ENCODE results near the gene HIRA. TPM values are rescaled to one million over a fixed set of nuclear protein-coding genes. Genes with fewer than 3 reads are reported as not detected.

The HIRA gene
- total RNA-seq, 1 experiment from 2014 or later, result 51.0 TPM

- ChIA-PET CTCF (no interaction called here), POLR2A (no interaction called here)
- no peaks in the 10 kb centered on the region for H3K9me3 Mint-ChIP-seq
- no peaks in the 10 kb centered on the region for H3K27me3 Mint-ChIP-seq (ENCODE audit: low read depth)
- no peak for TF ChIP-seq TEAD1 (CRISPR knock-in tag; IDR thresholded peaks at IDR 0.05)
- no peak for TF ChIP-seq RORB (CRISPR knock-in tag; IDR thresholded peaks at IDR 0.05)
- TF ChIP-seq ERG (CRISPR knock-in tag; IDR thresholded peaks at IDR 0.05), result no peak
- TF ChIP-seq ZNF317 (CRISPR knock-in tag; IDR thresholded peaks at IDR 0.05; ENCODE audit: borderline replicate concordance, low read depth), result no peak
- TF ChIP-seq CTCF (IDR thresholded peaks at IDR 0.05), result no peak
- no peak for TF ChIP-seq CREB1 (CRISPR knock-in tag; IDR thresholded peaks at IDR 0.05)
- TF ChIP-seq CDX4 (CRISPR knock-in tag; IDR thresholded peaks at IDR 0.05; ENCODE audit: borderline replicate concordance), result no peak
- no peak for TF ChIP-seq E2F4 (CRISPR knock-in tag; IDR thresholded peaks at IDR 0.05; ENCODE audit: borderline replicate concordance, low read depth)
- TF ChIP-seq SP1 (CRISPR knock-in tag; conservative IDR thresholded peaks at IDR 0.05), result no peak
- no peak for TF ChIP-seq IRF2 (CRISPR knock-in tag; IDR thresholded peaks at IDR 0.05; ENCODE audit: borderline replicate concordance, low read depth)
- no peak for TF ChIP-seq ARID4B (CRISPR knock-in tag; IDR thresholded peaks at IDR 0.05; ENCODE audit: borderline replicate concordance)
- no peak for TF ChIP-seq MAX (CRISPR knock-in tag; IDR thresholded peaks at IDR 0.05)
- TF ChIP-seq ZNF512 (CRISPR knock-in tag; IDR thresholded peaks at IDR 0.05; ENCODE audit: borderline replicate concordance), result no peak
- TF ChIP-seq MLX (CRISPR knock-in tag; IDR thresholded peaks at IDR 0.05), result no peak
- TF ChIP-seq STAT6 (CRISPR knock-in tag; conservative IDR thresholded peaks at IDR 0.05; ENCODE audit: low read depth), result no peak
- no peak for ATAC-seq
- H3K4me1 Mint-ChIP-seq, result peaks cover 19% of the 10 kb centered on the region
- H3K27ac Mint-ChIP-seq, result no peak overlapping the region
- H3K36me3 Mint-ChIP-seq, result peaks cover 9% of the 10 kb centered on the region
- no peak overlapping the region for H3K4me3 Mint-ChIP-seq
- DNase-seq (ENCODE audit: low spot score), result no peak
Measured at GRCh38 chr22:19434401-19434800, 2.9 kb upstream of the HIRA start.
